CD4-positive, alpha-beta T cell treated with Interferon gamma for 1 hour (primary cell): ENCODE data around the gene IL26.

Source experiments
- DNase-seq: peaks from one replicate; pipeline ENCODE4 v3.0.0-alpha.2; 2020

The IL26 gene, protein sequence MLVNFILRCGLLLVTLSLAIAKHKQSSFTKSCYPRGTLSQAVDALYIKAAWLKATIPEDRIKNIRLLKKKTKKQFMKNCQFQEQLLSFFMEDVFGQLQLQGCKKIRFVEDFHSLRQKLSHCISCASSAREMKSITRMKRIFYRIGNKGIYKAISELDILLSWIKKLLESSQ

DNA sequence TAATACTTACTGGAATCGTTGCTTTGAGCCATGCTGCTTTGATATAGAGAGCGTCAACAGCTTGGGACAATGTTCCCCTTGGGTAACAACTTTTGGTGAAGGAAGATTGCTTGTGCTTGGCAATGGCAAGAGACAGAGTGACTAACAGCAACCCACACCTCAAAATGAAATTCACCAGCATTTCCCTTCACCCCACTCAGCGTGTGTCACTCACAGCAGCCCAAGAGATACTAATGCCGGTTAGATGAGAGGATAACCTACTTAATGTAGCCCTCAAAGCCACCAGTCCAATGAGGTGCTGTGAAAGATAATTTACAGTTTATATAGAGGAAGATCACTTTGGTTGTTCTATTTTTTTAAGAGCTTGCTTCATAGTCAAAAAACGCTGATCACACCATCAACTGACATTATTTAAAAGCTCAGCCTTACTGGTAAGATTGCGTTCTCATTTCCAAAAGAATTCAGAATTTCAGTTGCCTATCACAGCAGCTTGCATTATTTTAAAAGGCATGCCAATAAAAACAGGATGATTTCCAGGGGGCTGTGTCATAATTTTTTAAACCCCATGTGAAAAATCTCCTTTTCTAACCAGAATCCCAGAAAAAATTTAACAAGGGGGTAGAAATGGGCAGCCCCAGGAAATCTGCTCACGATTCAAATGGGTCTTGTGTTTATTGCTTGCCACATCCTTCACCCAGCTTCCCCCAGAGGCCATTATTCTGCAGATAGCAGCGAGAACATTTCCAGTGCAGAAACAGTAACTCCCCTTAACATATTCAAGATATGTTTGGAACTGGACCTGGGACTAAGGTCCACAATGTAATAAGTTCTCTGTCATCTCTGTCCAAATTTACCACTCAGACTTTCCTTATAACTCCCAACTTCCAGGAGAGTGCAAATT is at the start of gene IL26:
Gene IL26, minus strand, starts transcription at position 235 of the 901 bp plus-strand sequence. Its CDS starts 54 bp downstream, at position 181.
- no peak for DNase-seq

DNA sequence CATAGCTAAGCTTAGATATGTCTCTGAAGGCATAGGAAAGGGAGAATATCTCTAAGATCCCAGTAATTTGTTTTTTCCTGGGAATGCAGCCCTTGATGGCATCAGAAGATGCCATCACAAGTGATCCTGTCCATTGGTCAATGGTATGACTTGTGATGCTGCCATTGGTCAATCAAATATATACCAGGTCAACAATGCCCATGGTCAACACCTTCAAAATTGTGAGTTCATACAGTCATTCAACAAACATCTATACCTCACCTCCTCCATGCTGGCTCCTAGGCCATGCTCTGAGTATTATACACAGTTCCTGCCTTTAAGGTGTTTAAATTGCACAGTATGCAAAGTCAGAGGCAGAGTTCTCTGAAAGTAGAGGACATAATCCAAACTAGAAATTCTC is 47.1 kb upstream of the IL26 start:
- DNase-seq = no peak

- DNase-seq = no peak
Measured at GRCh38 chr12:68271346-68271745, 45.7 kb upstream of the IL26 start.

- no peak for DNase-seq
Measured at GRCh38 chr12:68270358-68270757, 44.7 kb upstream of the IL26 start.

DNA sequence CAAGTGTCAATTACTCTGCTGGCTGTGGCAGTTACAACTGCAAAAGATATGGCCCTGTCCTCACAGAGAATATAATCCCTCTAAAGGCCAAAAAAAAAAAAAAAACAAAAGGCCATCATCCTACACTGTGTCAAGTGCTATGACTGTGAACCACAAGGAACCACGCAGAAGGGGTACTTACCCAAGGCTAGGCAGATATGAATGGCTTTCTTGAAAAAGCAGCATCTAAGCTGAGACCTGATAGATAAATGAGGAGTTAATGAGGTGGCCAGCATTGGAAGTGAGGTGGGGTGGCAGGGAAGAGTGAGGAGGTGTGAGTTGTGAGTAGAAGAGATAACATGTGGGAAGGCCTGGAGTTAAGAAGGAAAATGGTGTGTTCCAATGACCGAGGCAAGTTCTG is 44.2 kb upstream of the IL26 start:
- no peak for DNase-seq

DNA sequence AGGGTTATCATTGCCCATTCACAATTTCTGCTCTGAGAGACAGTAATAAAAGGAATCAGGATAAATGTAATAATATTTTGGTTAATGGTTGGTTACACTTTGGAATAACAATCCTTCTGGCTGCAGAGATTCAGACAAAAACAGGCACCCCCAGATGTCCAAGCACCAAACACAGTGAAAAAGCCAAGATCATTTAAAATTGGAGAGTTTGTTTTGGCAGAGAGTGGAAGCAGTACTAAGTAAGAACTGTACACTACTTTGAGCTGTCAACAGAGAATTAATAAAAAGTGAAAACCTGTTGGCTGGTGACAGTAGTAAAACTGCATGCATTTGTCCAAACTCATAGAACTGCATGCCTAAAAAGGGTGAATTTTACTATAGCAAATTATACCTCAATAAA is 43.4 kb upstream of the IL26 start:
- DNase-seq = no peak

DNA sequence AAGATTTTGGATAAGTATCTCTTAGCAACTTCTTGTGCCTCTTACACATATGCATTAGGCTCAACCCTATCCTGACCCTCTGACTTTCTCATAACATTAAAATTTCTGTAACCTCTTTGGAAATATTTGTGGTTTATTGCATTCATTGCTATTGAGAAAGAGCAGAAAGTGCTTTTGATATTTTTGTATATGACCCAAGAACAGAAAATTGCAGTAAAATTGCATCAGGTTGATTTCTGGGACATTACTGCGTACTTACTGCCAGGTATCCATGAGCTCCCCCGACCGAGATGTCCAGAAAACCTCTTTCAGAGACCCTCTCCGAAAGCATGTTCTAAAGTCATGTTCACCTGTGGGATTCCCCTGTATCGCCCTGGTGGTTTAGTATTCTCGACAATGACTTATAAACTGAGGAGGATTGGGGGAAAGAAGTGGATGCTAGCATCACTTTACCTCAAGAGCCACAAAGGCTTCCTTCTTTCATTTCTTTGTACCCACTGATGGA is 42.3 kb upstream of the IL26 start:
- DNase-seq = no peak

GRCh38 chr12:68264857-68265256 is 39.2 kb upstream of the IL26 start:
- DNase-seq = no peak

- no peak for DNase-seq
Measured at GRCh38 chr12:68264158-68264855, 38.7 kb upstream of the IL26 start.

GRCh38 chr12:68263366-68263765 is 37.8 kb upstream of the IL26 start:
- no peak for DNase-seq

- no peak for DNase-seq
Measured at GRCh38 chr12:68261896-68262295, 36.3 kb upstream of the IL26 start.

GRCh38 chr12:68260153-68260552 is 34.5 kb upstream of the IL26 start:
- no peak for DNase-seq

DNA sequence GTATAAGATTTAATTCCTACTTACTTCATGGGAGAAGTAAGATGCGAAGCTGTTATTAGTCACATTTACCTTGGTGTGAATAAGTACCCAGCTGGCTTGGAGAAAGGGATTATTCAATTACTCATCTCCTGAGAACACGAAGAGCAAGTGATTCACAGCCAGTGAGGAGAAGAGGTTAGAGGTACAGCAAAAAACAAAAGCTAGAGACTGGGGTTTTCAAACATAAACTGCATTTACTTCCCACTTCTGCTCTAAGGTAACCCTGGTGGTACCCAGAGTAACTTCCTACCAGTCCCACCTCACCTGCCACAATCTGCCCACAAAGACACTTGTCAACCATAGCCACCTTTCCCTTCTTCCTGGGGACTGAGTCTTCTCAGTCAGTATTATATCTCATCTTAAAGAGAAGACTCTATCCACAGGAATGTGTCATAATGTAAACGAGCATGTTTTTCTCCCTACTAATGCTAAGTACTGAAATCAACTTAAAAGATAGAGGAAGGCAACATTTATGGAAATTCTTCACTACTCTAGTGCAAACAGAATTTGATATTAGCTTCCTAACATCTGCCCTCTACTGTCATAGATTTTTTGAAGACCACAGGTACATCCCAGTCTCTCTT is 33.8 kb upstream of the IL26 start:
- no peak for DNase-seq

GRCh38 chr12:68253504-68253903 is 27.9 kb upstream of the IL26 start, which contains the start of gene IL22:
Gene IL22 (minus strand): TSS chr12:68253604. CDS start chr12:68253448, 156 bp downstream.
- no peak for DNase-seq

- no peak for DNase-seq
Measured at GRCh38 chr12:68252077-68252476, 26.5 kb upstream of the IL26 start.

- no peak for DNase-seq
Measured at GRCh38 chr12:68250454-68250853, 24.8 kb upstream of the IL26 start.

- no peak for DNase-seq
Measured at GRCh38 chr12:68247785-68248184, 22.2 kb upstream of the IL26 start.

DNA sequence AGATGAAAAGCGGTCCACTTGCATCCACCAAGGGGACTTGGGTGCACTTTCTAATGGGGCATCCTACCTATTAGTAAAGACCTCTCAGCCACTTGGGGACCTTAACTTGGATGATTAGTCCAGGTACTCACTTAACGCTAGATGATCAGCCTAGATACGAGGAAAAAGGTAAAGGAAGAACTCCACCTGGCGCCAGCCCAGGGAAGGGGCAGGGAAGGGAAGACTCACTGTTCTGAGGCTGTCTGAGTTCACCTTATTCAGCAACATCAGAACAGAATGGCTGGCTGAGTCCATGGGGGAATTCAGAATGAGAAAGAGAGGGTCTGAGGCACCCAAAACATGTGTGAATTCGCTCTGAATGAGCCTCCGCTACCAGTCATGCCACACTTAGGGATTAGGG is 20.7 kb upstream of the IL26 start:
- DNase-seq = no peak

- DNase-seq = no peak
Measured at GRCh38 chr12:68245180-68246021, 19.8 kb upstream of the IL26 start.

DNA sequence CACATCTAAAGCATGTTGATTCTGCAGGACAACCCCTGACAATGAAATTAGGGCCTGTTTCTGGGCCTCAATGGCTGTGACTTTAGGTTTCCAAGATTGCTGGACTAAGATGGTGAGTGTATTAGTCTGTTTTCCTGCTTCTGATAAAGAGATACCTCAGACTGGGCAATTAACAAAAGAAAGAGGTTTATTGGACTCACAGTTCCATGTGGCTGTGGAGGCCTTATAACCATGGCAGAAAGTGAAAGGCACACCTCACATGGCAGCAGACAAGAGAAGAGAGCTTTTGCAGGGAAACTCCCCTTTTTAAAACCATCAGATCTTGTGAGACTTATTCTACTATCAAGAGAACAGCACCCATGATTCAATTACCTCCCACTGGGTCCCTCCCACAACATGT is 17.2 kb upstream of the IL26 start:
- DNase-seq = no peak

DNA sequence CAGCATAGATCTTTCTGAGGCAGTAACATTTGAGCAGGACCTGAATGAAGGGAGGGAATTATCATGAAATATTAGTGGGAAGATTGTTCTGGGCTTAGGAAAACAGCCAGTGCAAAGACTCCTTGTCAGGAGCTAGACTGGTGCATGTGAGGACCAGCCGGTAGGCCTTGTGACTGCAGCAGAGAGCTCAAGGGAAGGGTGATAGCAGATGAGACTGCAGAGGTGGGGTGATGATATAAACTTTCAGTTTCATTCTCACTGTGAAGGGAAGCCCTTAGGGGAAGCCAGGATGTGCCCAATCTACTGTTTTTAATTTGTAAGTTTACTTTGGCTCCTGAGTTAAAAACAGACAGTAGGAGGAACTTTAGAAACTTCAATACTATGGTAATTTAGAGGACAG is 15.4 kb upstream of the IL26 start:
- peak; percentile 36 for DNase-seq

DNA sequence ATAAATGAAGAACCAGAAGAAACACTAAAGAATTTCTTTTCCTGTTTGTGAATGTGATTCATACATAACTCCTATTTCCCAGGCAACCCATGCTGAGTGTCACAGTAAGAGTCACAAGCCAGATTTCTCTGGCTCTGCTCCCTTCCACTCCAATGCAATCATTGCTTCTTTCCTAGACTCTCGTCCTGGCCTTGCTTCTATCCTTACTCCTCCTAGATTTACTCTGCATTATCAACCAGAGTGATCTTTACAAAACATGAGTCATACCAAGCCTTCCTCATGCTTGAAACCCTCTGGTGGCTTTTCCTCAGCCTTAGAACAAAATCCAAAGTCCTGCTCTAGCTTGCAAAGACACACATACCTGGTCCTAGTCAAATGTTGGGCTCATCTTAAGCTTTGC is 14.5 kb upstream of the IL26 start:
- DNase-seq = no peak
